Ecto neural progenitor cell (in vitro differentiated cells): ENCODE data around the gene WDR64.

Experiments used
- DNase-seq: peaks from one replicate; pipeline ENCODE4 v3.0.0-alpha.2; 2018; ENCODE audit warnings: low spot score

The WDR64 gene

DNA sequence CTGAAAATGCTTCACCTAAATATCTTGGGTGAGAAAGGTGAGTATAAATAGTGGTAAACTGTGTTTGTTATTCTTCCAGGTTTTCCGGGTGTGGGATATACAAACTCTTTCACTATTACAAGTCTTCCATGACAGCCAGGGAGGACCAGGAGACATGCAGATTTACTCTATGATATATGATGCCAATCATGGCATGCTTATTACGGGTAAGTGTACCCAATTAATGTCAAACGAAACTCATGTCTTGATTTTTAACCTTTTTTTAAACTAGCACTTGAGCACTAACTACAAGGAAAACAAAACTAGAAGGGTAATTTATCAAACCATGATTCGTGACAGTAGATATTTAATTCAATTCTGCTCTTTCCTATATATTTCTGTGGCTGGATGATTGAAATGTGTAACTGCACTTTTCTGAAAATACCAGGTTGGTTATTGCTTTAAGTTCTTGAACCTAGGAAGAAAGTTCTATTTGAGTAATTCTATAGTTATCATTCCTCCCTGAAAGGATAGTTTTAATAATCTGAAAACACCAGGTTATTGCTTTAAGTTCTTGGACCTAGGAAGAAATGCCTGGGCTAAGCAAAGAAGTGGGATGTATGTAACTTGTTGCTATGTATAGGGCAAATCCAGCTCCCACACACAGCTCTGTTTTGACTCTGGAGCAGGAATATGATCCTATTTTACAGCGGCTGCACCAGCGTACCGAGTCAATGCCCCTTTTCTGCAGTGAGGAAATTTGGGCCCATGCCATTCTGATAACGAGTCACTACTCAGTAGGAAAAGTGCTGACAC, 86.4 kb downstream of the WDR64 start:
- no peak for DNase-seq

DNA sequence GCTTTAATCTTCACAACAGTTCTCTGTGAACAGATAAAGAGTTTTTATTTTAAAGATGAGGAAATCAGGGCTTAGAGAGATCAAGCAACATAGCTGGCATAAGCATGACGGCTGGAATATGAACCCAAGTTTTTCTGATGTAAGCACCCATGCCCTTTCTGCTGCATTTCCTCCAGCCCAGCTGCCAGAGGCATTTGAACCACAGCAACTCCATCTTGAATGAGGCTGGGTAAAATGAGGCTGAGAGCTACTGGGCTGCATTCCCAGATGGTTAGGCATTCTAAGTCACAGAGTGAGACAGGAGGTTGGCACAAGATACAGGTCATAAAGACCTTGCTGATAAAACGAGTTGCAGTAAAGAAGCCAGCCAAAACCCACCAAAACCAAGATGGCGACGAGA, 90.0 kb downstream of the WDR64 start:
- DNase-seq, result no peak

DNA sequence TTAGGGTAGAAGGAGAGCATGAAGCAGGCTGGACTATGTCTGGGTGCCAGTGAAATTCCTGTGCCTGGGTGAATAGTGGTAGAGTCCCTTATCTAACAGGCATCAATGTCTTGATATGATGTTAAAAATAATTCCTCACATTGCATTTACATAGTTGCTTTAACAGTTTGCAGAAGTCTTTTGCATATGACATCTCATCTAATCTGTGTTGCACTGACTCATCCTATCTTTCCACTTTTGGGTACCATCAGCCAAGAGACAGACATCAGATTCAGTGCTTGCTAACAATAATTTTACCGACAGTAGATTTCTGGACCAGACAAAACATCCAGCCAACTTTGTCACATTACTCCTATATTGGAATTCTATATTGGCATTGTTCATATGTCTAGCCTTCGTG, 92.5 kb downstream of the WDR64 start:
- no peak for DNase-seq

DNA sequence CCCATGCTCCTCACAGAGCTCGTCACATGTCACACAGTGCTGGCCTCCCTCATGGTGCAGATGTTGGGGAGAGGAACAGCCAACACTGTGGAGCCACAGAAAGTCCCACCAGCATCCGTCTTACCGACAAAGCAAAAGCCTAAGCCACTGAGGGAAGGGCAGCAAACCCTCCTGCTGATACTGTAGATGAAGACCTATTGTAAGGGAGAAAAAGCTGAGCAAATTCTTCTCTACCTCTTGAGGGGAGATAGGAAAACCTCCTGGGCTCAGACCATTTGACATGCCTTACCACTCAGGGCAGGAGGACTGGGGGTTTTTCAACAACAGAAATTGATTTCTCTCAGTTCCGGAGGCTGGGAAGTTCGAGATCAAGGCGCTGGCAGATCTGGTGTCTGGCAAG, 95.9 kb downstream of the WDR64 start:
- DNase-seq, result no peak

DNA sequence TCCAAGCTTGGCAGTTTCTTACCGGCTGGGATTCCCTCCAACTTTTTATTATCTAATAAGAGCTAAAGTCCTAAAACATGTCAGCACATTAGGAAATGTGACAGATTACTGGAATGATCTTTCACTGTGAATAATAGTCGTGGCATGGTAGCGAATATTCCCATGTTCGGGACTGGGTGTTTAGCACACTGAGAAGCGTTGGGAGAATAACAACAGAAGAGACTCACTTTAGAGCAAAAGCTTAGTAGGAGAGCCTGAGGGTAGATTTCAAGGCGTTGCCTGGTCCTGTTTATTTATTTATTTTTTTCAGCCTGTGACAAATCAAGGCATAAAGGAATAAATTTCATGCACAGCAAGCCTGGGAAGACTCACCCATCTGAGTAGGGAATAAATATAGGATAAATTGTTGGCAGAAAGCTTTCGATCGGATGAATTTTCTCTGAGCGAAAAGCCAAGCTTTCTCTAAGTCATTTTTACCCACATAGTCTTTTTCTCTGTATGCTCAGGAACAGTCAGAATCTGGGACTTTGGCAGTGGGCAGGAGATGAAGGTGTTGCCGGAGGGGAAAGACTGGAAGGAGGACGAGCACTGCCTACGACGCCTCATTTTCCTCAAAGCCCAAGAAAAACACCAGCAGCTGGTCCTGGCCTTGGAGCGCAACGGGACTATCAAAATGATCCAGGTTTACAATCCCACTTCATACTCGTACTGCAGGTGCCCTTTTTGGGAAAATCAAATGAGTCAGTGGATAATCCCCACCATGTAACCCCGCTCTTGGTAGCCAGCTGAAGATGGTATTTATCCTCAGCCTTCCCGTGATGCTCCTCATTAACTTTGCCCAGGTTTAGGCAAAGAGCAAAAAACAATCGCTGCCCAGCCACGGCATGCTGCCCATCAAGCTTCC, 97.2 kb downstream of the WDR64 start:
- no peak for DNase-seq

DNA sequence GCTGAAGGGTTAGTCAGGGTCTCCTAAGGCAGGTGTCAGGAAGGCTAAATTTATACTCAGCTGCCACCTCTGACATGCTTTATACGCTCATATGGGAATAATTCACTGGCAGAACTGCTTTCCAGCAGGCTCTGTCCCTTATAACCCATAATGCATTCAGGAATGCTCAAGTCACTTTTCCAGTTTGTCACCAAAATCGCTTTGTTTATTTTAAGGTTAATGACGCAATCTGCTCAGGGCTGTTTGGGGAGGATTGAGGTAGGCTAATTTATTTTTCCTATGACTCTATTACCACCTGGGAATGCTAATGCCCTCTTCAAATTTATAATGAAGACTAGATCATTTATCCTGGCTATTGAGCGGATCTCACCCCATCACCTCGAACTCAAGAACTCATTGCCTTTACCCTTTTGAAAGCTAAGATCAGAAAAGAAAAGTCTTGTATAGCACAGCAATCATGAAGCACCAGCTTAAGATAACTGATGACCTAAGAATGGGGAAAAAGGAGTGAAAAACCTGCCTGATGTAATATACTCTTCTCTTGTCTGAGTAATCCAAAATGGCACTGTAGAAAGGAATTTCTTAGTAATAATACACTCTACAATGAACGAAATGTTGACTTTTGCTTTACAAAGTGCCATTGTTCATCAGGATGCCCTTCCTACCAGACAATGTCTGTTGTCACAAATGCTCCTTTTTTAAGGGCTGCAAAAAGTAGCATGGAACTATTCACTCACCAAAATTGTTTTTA, 98.0 kb downstream of the WDR64 start:
- DNase-seq, result no peak

DNA sequence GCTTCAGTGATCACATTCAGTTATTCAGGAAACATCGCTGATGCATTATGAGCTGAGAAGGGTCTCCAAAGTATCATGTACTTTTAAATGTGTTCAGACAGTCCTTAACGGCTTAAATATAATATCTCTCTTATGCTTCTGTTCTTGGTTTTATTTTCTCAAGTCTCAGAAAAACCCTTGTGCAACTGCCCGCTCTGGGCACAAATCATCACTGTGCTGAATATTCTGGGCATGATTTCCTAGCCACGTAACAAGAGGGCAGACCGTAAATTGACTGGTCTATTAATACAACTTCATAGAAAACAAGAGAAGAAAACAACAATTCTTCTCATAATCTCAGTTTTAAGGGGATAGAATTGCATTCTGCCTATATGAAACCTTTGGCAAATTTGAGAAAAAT, 99.4 kb downstream of the WDR64 start:
- no peak for DNase-seq

DNA sequence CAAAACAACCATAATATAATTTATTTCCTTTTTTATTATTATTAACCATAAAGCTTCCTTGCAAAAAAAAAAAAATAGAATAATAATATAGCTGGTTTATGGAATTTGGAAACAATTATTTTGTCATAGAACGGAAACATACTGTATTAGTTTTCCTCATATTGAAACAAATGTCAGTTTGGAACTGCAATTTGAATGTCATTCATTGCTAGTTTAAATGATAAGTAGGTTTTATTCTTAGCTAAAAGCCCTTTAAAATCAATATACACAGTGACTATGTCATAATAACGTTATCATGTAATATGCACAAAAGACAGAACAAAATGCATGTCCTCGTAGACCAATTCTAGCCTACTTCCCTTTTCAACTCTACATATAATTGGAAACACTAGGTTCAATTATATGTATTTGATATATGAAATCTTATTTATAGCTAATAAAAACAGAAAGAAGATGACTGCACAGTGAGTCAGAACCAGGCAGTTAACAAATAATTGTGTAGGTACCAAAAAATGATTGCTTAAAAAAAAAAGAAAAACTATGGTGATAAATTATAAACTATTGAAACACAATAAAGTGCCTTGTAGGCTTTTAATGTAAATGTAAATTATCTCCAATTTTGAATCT, 110.7 kb downstream of the WDR64 start:
- no peak for DNase-seq

DNA sequence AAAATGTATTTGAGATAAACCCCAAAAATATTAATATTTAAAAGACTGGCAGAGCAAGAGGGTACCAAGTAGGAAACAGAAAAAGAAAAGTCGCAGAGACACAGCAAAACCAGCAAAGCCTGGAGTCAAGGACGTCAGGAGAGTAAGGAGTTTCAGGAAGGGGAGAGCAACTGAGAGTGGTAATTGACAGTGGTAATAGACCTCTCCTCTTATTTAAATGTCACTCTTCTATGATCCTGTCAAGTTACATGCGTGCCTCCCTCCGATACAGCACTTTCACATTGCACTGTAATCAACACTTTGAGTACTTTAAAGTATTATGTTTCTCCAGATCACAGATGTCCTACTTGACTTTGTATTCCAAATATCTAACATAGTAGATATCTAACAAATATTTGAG, 113.3 kb downstream of the WDR64 start:
- no peak for DNase-seq

DNA sequence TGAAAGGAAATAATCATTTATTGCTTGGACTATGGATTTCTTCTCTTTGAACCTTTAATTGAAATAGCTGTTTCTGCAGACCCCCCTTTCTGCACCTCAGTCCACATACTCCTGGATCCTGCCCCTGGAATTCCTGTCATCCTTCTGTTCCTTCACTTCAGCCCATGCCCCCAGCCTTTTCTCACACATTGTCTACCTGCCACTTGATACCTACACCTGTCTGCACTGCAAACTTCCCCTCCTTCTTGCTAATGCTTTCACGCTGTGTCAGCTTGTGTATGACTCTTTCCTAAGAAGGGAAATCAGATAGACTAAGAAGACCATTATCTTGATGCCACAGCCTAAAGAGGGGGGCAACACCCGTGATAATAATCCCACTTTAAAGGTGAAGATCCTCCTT, 115.7 kb downstream of the WDR64 start:
- DNase-seq, result no peak

DNA sequence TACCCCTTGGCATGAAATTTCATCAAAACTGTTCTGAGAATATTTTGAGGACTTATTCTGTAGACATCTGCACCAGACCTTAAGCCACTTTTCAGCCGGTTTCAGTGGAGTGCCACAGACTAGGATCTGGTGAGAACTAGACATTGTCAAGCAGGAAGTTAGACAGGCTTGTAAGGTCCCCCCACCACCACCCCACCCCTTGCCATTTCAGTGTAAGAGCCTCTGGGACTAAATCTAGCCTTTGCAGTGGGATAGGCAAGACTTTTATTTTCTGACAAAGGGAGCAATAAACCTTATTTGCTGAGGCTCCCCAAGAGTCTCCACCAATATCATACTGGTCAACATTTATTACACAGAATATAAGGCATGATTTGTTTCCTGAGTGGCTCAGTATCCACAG, 118.0 kb downstream of the WDR64 start:
- no peak for DNase-seq

DNA sequence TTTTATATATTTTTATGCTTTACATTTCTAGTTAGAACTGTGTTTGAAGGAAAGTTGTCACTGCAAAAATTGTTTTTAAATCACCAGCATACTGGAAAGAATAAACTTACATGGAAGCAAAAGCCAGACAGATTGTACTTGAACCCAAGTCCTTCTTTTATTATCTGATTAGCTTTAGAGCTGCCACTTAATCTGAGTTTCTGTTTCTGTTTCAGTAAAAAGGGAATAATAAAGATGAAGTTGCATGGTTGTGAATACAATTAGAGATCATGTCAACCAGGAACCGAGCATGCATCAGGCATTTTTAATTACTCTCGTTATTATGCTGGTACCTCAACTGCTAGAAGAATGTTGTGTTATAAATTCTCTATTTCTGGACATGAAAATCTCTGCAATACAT, 119.0 kb downstream of the WDR64 start:
- DNase-seq, result no peak

DNA sequence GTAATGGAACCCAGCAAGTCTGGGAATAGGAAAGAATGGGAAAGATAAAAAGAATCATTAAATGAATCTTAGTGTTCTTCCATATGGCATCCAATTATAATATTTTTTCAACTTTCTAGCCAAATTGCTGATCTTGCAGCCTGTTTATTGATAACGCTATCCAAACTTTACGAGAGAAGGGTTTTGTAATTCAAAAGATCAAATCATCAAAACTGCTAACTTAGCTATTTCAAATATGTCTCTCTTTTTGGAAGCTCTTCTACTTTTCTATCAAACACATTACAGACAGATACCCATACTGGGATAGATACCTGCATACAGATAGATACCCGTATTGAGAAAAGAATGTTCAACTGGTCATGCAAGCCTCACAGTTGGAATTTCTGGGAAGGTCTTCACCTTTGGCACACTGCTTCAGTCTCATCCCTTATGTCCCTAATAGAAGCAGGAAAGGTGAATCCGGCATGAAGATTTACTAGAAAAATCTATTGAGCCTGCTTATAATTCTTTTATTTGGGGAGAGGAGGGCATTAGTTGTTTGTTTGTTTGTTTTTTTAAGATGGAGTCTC, 120.9 kb downstream of the WDR64 start:
- no peak for DNase-seq

DNA sequence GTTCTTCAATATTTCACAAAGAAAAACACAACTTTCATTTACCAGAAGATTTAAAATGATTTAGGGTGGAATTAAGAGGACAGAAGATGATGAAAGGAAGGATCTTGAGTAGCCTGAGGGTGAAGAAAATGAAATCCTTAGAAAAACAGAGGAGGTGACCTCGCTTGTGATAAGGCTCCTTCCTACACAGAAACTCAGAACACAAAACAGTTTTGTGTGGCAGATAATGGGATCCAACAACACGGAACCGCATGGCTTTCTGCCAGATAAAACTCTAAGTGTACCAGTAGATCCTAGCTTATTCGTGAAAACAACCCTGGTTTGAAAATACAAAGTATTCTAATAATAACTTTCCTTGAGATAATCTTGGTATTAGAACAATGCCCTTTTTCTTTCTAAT, 121.9 kb downstream of the WDR64 start:
- no peak for DNase-seq

DNA sequence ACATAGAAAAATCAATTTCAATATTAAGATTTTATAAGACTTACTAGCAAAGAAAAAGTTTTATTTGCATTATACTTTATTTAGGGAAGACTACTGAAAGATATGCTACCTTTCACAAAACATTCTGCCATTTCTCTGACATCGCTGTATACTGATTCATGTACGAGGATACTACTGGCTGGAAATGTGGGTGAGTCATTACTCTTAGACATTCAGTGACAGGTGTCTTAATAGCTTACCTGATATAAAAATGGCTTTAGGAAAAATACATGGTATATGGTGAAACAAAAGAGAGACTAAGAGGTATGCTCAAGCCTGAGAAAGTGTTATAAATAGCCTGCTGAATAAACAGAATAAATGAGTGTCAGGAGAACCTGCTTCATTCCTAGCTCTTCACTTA, 122.9 kb downstream of the WDR64 start:
- DNase-seq, result no peak

DNA sequence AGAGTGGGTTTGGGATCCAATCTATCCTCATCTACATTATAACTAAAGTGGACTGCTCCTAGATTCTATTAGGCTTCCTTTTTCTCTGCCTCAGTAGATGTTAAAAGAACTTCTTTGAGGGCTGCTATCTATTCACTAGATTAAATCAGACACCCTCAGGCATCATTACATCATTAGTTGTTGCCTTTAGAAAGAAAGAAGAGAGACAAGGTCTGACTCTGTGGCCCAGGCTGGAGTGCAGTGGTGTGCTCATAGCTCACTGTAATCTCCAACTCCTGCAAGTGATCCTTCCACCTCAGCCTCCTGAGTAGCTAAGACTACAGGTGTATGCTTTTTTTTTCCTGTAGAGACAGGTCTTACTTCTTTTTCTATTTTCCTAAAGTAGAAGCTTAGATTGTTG, 124.8 kb downstream of the WDR64 start:
- no peak for DNase-seq

DNA sequence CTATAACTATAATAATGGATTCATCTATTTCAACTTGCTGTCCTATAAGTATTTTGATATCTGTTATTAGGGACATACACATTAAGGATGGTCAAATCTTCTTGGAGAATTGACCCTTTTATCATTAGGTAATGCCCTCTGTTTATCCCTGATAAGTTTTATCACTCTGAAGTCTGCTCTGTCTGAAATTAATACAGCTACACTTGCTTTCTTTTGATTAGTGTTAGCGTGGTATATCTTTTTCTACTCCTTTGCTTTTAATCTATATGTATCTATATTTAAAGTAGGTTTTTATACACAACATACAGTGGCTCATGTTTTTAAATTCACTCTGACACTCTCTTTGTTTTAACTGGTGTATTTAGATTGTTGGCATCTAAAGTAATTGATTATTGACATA, 126.0 kb downstream of the WDR64 start:
- no peak for DNase-seq

DNA sequence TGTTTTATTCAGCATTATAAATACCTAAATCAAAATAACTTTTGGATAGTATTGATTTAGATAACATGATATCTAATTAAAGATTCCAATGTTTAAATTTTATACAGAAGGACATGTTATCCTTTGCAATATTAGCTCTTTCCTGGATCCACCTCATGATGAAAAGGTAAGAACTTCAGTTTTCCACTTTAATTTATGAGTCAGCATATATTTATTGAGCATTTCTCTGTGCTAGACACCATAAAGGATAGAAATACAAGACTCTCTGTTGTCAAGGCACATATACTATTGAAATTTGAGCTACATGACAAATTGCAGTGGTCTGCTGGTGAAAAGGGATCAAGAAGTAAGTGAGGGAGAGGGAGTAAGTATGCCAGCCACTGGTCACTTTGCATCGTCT, 127.8 kb downstream of the WDR64 start:
- no peak for DNase-seq

DNA sequence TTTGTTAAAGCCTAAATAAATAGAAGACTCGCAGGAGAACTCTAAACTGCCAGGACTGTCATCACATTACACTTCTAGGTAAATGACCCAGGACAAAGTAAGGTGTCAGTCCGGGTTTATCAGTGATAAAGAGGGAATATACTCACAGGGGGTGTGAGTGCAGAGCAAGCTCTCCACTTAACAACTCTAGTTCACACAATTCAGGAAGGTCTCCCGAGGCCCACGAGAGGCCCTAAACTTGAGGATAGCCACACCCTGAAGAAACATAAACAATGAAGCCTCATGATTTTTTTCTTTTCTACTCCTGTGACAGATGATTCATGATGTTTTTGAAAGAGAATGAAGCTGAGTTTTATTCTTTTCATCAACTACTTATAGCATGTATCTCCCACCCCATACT, 130.3 kb downstream of the WDR64 start:
- DNase-seq, result no peak

DNA sequence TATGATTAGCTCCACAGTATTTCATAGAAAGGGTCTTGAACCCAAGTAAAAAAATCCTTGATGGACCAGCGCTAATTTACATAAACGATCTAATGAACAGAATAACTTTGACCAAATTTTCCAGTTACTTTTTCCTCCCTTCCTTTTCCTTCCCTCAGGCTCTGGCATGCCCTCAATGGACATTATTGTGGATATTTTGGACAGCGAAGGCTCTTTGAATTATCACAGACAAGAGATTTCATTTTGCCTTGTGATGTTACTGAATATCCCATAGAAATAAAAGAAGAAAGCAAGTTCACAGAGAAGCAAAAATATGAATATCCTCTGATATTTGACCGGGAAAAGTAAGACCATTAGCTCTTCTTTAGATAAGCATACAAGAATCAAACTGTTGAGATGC, 135.6 kb downstream of the WDR64 start:
- DNase-seq, result no peak

DNA sequence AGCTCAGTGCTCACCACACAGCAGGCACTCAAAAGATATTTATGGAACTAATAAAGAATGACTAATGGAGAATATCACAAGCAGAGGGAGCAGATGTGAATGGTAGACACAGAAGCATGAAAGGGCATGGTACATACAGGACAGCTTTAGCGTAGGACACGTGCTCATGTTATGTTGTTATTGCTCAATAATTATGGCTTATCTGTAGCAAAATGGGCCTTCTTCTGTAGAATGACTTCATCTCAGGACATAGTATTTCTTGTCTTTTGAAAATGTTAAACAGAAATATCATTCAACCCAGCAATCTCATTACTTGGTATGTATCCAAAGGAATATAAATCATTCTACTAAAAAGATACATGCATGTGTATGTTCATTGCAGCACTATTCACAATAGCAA, 137.0 kb downstream of the WDR64 start:
- no peak for DNase-seq

DNA sequence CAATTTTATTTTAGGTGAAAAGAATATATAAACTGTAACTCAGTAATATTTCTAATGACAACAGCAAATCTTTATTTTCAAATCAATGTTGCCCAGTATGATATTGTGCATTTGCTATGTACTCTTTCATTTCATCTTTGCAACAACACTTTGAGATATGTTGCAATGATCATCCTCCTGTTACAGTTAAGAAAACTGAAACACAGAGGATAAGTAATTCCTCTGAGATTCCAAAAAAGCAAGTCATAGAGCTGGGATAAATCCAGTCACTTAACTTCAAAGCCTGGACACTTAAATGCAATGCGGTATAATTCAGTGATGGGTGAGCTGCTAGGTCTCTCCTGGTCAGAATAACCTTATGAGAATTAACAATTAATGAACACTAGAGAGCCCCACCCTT, 147.3 kb downstream of the WDR64 start:
- no peak for DNase-seq
